HG02973 (cell line): ENCODE data around the gene CDH4.

Source experiments
- ATAC-seq: cut with Tn5 transposase; IDR thresholded peaks from one replicate; pipeline ENCODE4 v1.9.1; 2021; ENCODE audit warnings: moderate library complexity; ENCODE audit not compliant: unreplicated experiment

CDH4 gene

DNA sequence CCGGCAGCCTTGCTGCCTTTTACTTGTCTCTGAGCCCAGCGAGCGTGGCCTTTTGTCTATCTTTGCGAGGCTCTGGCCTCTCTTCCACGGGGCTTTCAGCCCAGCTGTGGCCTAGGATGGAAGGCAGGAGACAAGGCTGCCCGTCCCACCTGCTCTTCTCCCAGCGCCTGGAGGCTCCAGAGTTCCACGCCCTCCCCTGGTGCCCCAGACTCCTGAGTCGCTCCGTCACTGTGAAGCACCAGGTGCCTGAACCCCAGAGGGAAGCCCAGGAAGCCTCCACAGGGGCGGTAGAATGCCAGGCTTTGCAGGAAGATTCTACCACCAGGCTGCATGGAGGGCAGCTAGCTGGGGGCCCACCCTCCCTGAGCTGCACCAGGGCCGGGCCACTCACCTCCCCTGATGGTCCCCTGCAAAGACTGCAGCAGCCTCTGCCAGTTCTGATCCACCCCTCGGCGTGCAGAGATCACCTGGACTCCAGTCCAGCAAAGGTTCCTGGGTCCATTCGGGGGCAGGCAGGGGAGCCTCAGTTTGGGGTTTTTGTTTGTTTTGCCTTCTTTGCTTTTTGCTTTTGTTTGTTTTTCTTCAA lies 384.6 kb downstream of the CDH4 start:
- ATAC-seq, result no peak

DNA sequence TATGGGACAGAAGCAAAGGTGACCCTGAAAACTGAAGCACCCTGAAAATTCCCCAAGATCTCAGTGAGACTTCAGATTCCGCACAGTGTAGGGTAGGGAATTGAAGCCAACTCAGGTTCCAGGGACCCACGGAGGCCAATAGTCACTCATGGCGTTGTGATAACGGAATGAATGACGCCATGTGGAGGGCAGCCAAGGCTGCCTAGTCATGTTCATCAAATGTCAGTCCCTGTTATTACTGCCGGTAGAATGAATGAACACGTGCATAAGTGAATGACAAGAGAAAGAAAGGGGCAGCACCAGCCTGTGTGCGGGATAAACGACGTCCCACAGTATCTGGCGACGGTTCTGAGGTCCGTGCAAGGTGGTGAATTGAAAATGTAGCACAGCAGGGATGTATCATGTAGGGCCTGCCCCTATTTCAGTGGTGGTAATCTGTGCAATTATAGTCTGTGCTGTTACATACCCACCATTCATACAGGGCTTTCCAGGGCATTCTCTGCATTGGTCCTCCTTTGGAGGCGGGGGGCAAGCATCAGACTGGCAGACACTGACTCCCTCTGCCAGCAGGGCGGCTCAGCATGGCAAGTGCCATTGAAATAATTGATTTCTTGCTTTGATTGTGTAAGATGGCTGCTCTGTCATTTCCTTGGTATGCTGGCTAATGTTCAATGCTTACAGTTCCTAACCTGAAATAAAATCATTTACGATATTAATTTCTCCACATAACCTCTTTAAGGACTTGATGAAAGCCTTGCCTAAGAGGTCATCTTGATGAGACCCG lies 386.9 kb downstream of the CDH4 start:
- no peak for ATAC-seq

GRCh38 chr20:61640131-61640870 lies 388.2 kb downstream of the CDH4 start:
- no peak for ATAC-seq

- no peak for ATAC-seq
Observed at GRCh38 chr20:61640871-61641245, 388.8 kb downstream of the CDH4 start.

DNA sequence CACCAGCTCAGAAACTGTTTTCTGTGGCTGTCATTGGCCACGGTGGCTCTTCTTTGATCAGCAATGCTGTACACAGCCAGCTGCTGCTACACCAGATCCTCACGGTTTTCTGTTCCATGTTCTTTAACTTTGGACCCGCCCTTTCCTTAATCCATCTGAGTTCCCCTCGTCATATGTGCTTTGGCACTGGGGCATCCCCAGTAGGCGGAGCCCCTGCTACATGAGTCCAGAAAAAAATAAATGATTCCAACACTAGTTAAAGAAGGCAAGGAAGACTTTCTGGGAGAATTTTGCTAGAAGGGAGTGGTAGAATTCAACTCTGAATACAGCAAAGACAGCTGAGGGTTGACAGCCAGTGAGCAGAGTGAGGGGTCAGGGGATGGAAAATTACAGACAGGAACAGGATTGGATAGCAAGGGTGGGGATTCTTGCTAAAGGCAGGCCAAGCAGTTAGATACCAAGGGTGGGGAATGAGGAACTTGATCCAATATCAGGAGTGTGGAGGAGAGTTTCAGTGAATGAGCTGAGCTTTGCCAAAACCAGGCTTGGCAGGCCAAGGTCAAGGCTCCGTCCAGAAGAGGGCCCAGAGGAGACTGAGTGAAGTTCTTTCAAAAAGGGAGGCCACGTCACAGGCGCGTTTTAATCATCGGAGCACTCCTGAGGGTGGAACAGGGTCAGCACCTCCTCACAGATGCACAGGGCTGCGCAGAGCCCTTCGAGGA lies 391.8 kb downstream of the CDH4 start:
- no peak for ATAC-seq

DNA sequence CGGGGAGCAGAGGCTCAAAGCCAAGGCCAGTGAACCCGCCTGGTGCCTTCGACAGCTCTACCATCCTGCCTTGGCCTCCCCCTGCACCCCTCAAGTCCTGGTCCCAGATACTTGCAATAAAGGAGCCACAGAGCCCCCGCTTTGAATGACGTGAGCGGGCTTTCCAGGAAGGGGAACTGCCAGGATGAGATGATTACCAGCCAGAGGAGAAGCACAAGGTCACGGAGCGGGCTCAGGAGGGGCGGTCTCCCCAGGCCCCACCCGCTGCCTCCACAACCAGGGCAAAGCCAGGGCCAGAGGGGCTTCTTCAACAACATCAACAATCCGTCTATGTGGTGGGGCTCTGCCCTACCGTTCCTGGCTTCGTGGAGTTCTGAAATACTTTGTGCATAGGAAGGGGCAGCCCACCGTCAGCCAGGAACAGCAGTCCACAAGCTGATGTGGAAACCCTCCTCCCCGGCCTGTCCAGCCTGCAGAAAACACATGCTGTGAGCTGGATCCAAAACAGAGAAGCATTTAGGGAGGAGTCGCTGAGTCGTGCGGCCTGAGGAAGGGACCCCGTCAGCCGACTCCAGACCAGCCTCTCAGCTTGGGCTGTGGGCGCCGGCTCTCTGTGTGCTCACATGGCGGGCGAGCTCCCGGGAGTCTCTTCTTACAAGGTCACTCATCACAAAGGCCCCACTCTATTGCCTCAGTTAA lies 392.5 kb downstream of the CDH4 start:
- ATAC-seq, result no peak

- no peak for ATAC-seq
Observed at GRCh38 chr20:61645732-61646131, 393.7 kb downstream of the CDH4 start.

GRCh38 chr20:61646453-61646852 lies 394.4 kb downstream of the CDH4 start:
- no peak for ATAC-seq

- ATAC-seq, result no peak
Observed at GRCh38 chr20:61646986-61647385, 394.9 kb downstream of the CDH4 start.

DNA sequence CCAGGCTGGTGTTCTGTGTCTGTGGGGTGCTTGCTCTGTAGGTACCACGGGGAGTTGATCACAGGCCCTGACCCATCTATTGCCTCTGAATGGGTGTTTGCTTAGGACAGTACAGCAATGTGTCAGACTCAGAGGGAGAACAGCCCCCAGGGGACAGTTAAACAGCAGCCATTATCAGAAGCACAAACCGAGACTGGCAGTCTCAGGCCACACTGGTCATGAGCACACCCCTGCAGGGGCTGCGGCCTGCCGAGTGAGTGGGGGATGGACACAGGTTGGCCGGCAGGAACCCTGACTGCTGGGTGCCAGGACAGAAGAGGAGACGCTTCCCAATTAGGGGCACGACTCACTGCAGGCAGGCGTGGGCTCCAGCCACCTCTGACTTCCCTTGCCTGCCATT lies 395.6 kb downstream of the CDH4 start:
- no peak for ATAC-seq

DNA sequence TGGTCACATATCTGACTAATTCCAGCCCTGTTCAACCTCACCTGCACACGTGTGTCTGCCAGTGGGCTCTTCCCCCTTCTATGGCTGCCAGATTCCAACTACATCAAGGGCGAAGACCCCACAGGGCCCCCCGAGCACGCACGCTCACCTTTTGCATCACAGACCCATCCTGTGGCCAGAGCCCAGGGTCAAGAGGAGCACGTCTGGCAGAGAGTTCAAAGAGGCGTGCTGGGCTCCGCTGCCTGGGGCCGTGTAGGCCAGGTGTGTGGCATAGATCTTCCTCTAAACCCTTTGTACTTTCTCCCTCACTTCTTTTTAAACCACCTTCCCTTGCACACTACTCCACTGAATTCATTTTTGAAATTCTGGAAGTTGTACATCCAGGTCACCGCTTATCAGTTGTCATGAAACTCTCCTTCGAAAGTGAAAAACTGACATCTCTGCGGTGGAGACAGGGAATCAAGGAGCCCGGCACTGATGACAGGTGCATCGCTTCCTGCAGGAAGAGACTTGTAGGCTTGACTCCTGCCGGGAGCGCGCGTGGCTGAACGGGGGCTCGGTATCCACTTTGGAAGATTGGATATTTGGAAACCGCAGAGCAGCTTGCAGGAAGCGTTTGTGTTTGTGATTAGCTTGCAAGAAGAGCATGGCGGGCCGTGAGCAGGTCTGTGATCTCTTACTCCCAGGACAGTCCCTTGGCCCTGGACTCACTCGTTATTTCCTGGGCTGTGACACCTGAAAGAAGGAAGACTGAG lies 397.2 kb downstream of the CDH4 start:
- ATAC-seq, result no peak

DNA sequence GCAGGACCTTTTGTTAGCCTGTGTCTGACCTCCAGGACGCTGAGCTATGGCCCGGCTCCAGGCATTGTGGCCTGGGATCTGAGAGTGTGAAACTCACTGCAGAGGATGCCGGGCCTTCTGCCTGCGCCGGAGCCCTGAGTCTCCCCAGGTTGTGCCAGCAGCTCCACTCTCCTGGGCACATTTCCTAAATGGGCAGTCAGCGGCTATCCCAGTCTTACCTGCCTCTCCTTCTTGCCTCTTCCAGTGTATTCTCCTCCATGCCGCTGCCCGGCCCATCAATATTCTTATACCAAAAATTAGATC lies 397.8 kb downstream of the CDH4 start:
- ATAC-seq, result no peak

DNA sequence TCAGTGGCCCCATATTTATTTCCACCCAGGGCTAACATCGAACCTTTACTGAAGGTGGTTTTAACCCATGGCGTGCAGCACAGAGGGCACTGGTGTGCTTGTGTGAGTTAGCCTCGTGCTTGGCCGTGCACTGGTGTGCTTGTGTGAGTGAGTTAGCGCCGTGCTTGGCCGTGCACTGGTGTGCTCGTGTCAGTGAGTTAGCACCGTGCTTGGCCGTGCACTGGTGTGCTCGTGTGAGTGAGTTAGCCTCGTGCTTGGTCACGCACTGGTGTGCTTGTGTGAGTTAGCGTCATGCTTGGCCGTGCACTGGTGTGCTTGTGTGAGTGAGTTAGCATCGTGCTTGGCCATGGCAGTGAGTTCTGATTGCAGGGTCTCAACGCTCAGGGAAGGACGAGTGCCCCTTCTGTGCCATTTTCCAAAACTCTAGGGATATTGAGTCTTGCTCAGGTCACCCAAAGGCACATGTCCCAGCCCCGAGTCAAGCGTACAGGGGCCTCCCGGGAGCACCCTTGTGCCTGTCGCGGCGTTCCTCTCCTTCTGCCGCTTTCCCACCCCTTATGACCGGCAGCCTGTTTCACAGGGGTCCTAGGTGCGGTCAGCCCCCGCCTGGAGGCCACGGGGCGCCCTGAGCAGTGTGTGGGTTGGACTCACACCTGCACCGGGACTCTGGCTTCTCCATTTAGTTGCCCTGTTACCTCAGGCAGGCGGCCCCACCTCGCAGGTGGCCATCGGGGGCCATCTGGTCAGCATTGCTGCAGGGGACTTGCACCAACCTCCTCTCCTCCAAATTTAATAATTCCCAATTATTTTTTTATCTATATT lies 399.1 kb downstream of the CDH4 start:
- ATAC-seq, result no peak

GRCh38 chr20:61652146-61652545 lies 400.1 kb downstream of the CDH4 start:
- ATAC-seq, result no peak

DNA sequence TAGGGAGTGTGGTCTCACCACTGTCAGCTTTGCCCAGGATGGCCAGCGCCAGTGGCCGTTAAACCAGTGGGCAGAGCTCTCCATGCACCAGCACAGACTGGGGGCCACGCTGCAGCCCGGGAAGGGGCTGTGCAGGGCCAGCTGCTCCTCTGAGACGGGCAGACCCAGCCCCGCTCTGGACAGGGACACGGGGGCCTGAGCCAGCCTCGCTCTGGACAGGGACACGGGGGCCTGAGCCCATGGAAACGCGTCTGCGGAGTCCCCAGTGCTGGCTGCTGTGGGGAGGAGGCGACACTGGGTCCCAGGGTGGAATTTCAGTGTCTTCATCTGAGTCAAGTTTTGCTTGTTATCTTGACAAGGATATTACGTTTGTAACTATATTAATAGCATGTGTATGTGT lies 402.7 kb downstream of the CDH4 start:
- ATAC-seq, result no peak

DNA sequence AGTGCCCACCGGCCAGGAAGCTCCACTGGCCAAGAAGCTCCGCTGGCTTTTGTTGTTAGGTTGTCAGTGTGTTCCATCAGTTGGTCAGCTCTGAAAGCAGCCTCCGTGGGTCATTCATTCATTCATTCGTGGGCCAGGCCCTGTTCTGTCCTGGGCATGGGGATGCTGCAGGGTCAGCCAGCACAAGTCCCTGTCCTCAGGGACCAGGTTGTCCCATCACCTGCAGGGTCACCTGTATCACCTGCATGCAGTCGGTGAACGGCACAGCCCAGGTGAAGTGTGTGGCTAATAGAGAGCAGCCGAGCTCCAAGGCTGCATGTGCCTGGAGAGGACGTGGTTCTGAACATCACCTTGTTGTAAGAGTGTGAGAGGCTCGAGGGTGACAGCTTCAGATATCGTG lies 403.5 kb downstream of the CDH4 start:
- no peak for ATAC-seq

DNA sequence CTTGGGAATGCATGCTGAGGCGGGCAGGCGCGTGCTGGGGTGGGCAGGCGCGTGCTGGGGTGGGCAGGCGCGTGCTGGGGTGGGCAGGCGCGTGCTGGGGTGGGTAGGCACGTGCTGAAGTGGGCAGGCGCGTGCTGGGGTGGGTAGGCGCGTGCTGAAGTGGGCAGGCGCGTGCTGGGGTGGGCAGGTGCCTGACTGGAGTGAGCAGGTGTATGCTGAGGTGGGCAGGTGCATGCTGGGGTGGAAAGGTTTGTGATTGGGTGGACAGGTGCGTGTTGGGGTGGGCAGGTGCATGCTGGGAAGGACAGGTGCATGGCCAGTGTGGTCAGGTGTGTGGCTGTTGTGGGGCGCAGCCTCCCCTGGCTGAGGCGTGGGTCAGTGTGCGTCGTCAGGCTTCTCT lies 404.1 kb downstream of the CDH4 start:
- ATAC-seq, result no peak

GRCh38 chr20:61657721-61658377 lies 405.8 kb downstream of the CDH4 start:
- no peak for ATAC-seq

GRCh38 chr20:61658563-61658962 lies 406.5 kb downstream of the CDH4 start:
- ATAC-seq, result no peak
